Spleen (tissue), 11 donors: Measurements from ENCODE around the gene PDCD1LG2. TPM values are rescaled to one million over a fixed set of nuclear protein-coding genes. Genes with fewer than 3 reads are reported as not detected.

Experiments used
- DNase-seq: peaks from one replicate; pipeline ENCODE4 v3.0.0-alpha.2; 2020
- H3K27ac ChIP-seq, 8 donors: fragments of 200-600 bp; sonication (generic) in 7 of 8; 1 replicate in 4 of 8; 2 replicates in 4 of 8; pipeline versions ENCODE4 v1.5.0 to v1.8.0; 2016 to 2021; ENCODE audit warnings: inconsistent platforms in 4 of 8, mild to moderate bottlenecking in 4 of 8, moderate library complexity in 1 of 8
- H3K27me3 ChIP-seq, 7 donors: fragments of 200-600 bp; sonication (generic) in 6 of 7; replicated peaks in 1 of 7; 1 replicate in 4 of 7; 2 replicates in 3 of 7; pipeline versions ENCODE4 v1.5.0 to v1.8.0; 2016 to 2021; ENCODE audit warnings: inconsistent platforms in 3 of 7, mild to moderate bottlenecking in 1 of 7
- H3K36me3 ChIP-seq, 6 donors: fragments of 200-600 bp; sonication (generic) in 5 of 6; 1 replicate in 4 of 6; 2 replicates in 2 of 6; pipeline versions ENCODE4 v1.5.0 to v1.8.0; 2016 to 2021; ENCODE audit warnings: inconsistent platforms in 2 of 6
- H3K4me1 ChIP-seq, 6 donors: fragments of 200-600 bp; sonication (generic) in 5 of 6; 1 replicate in 3 of 6; 2 replicates in 3 of 6; pipeline versions ENCODE4 v1.5.0 to v1.8.0; 2016 to 2021; ENCODE audit warnings: inconsistent platforms in 3 of 6
- H3K4me3 ChIP-seq, 8 donors: fragments of 200-600 bp; sonication (generic) in 7 of 8; 1 replicate in 4 of 8; 2 replicates in 4 of 8; pipeline versions ENCODE4 v1.5.0 to v1.8.0; 2016 to 2021; ENCODE audit warnings: inconsistent platforms in 4 of 8, mild to moderate bottlenecking in 4 of 8, moderate library complexity in 2 of 8
- H3K9me3 ChIP-seq, 8 donors: fragments of 200-600 bp; sonication (generic) in 7 of 8; 1 replicate in 4 of 8; 2 replicates in 4 of 8; pipeline versions ENCODE4 v1.5.0 to v1.8.0; 2016 to 2021; ENCODE audit warnings: inconsistent platforms in 4 of 8
- POLR2A ChIP-seq, 3 donors: fragments of 450-650 bp; IDR thresholded peaks; one replicate each; pipeline ENCODE4 v1.5.1; 2017; ENCODE audit warnings: antibody characterized with exemption in 3 of 3, mild to moderate bottlenecking in 1 of 3
- POLR2AphosphoS5 ChIP-seq, 3 donors: sonication (generic); formaldehyde crosslinking; IDR thresholded peaks; one replicate each; pipeline ENCODE4 v1.5.1; 2017; ENCODE audit warnings: antibody characterized with exemption in 3 of 3
- WGBS, 5 donors: extraction: QIAGEN DNeasy Blood & Tissue Kit in 3 of 5; methylation state at CpG; one replicate each; pipeline versions ENCODE4 v1.1.5 to v1.1.7; 2013 to 2018; 5-methylcytosine and 5-hydroxymethylcytosine counted together
- intact Hi-C: fragments of 100-400 bp; cut with DNase I; formaldehyde crosslinking; loops from one replicate; pipeline ENCODE4 v1.15.0; 2023; ENCODE audit warnings: low total_unique reads
- polyA plus RNA-seq, 3 donors: library from polyadenylated mRNA; stranded (reverse); fragments of 200-250 nt; gene quantifications; one replicate each; pipeline ENCODE4 v1.2.1, GENCODE V29; 2013
- total RNA-seq, 7 donors: library from RNA; depleted of rRNA in 3 of 7; stranded (reverse); fragments of >200 nt in 3 of 7; fragmentation: NEBNext Ultra II Directional in 4 of 7; extraction: Animal tissue kit (Norgen Biotek cat#: 25700) in 4 of 7; gene quantifications; one replicate each; pipeline versions ENCODE4 v1.1.0 to v1.2.1, GENCODE V29; 2016 to 2021
- TF ChIP-seq, protein P1 (sequence below), 11 experiments: fragments of 200-600 bp in 7 of 11; fragments of 450-650 bp in 4 of 11; sonication (generic) in 4 of 11; IDR thresholded peaks in 8 of 11; conservative IDR thresholded peaks in 3 of 11; 1 replicate in 7 of 11; 2 replicates in 4 of 11; pipeline versions ENCODE4 v1.4.0 to v1.8.0; 2016 to 2021; ENCODE audit warnings: antibody characterized with exemption in 11 of 11, inconsistent platforms in 4 of 11, mild to moderate bottlenecking in 1 of 11
- donor health status: healthy with polysubstance abuse.
- donor health status: DM: no; HTN: no; CAD: no; lungs with moderate emphysema.
- donor health status: DM: no; HTN: no; CAD: no.
- donor health status: Bipolar disorder and iron deficiency.
- donor health status: healthy.
- donor health status: DM: no; HTN: no; CAD: no.
- donor health status: DM: yes; HTN: yes; CAD: no.

Gene PDCD1LG2
- total and polyA plus RNA-seq, 10 donors, result 2.0 to 29.3 (median 17.4) TPM

DNA sequence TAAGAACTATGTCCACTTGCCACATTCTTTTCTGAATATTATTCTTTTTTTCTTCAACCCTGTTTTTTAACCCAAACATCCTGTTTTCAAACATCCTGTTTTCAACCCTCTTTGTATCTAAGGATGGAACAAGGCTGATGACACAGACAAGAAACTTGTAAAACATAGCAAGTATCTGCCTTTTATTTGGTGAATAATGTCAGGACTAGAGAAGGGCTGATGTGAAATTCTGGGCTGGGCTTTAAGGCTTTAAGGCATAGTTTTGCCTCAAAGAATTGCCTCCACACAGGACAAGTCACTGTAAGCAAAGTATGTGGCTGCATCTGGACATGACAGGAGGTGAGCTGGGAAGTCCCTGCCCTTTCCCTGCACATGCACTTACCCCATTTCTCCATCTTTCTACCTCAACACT lies 76.1 kb downstream of the PDCD1LG2 start:
- H3K9me3 ChIP-seq, result no peaks in the 10 kb centered on the region
- H3K4me1 ChIP-seq, result peaks cover 5 to 57% (median 33%) of the 10 kb centered on the region in 6 donors
- intact Hi-C loops, result no loop called here
- TF ChIP-seq POLR2AphosphoS5 (IDR thresholded peaks at IDR 0.05) (no peak), POLR2A (IDR thresholded peaks at IDR 0.05) (no peak)
- TF ChIP-seq, protein P1, sequence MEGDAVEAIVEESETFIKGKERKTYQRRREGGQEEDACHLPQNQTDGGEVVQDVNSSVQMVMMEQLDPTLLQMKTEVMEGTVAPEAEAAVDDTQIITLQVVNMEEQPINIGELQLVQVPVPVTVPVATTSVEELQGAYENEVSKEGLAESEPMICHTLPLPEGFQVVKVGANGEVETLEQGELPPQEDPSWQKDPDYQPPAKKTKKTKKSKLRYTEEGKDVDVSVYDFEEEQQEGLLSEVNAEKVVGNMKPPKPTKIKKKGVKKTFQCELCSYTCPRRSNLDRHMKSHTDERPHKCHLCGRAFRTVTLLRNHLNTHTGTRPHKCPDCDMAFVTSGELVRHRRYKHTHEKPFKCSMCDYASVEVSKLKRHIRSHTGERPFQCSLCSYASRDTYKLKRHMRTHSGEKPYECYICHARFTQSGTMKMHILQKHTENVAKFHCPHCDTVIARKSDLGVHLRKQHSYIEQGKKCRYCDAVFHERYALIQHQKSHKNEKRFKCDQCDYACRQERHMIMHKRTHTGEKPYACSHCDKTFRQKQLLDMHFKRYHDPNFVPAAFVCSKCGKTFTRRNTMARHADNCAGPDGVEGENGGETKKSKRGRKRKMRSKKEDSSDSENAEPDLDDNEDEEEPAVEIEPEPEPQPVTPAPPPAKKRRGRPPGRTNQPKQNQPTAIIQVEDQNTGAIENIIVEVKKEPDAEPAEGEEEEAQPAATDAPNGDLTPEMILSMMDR (IDR thresholded peaks at IDR 0.05 in 8 of 11, conservative IDR thresholded peaks at IDR 0.05 in 3 of 11), result no peak
- no peaks in the 10 kb centered on the region for H3K36me3 ChIP-seq
- H3K27ac ChIP-seq, result peak overlapping the region; percentile 30 to 71 (median 44)
- DNase-seq, result no peak
- no peak overlapping the region for H3K4me3 ChIP-seq
- H3K27me3 ChIP-seq, result no peaks in the 10 kb centered on the region

DNA sequence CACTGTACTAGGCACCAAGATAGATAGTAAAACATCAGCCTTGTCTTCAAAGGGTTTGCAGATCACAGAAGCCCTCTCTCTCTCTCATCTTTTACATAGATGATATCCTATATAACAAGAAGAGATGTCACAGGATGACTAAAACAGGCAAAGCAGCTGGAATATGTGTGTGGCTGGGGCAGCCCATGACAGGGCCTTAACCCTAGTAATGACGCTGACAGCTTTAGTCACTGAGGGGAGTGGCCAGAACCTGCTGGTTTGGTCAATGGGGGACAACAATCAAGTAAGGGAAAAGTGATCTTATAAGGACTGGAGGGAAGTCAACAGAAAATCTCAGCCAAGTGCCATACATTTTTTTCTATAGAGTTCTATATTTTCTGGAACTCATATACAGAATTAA lies 76.7 kb downstream of the PDCD1LG2 start:
- no peaks in the 10 kb centered on the region for H3K9me3 ChIP-seq
- H3K27me3 ChIP-seq, result no peaks in the 10 kb centered on the region
- WGBS, 5 donors, result 64 to 88% (median 79%) methylated on average over 1 of the region's 1 CpG
- intact Hi-C loops, result no loop called here
- H3K4me3 ChIP-seq, result no peak overlapping the region
- no peak for DNase-seq
- peaks cover 5 to 60% (median 33%) of the 10 kb centered on the region in 6 donors for H3K4me1 ChIP-seq
- H3K27ac ChIP-seq, result peak overlapping the region in 7 of 8 donors; percentile 30 to 71 (median 46)
- TF ChIP-seq POLR2AphosphoS5 (IDR thresholded peaks at IDR 0.05) (no peak), POLR2A (IDR thresholded peaks at IDR 0.05) (no peak)
- TF ChIP-seq, protein P1 (IDR thresholded peaks at IDR 0.05 in 8 of 11, conservative IDR thresholded peaks at IDR 0.05 in 3 of 11), result no peak
- no peaks in the 10 kb centered on the region for H3K36me3 ChIP-seq

DNA sequence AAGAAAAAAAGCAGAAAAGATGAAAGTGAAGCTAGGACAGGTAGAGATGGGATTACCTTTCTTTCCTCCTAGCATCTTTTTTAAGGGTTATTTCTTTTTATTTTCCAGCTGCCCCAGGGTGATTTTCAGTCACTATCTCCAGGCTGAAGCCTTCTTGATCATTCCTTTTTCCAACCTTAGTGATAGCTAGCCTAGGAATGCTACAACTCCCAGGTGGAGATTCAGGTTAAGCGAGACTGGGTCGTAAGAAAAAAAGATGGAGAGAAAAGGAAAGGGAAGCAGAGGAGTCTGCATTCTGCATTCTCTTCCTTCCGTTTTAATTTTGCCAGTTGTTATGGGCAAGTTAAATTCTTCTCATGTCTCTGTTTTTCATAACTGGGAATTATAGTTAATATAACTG lies 81.9 kb downstream of the PDCD1LG2 start:
- H3K4me3 ChIP-seq, result no peak overlapping the region
- H3K36me3 ChIP-seq, result no peaks in the 10 kb centered on the region
- no peak for TF ChIP-seq POLR2AphosphoS5 (IDR thresholded peaks at IDR 0.05)
- TF ChIP-seq, protein P1 (IDR thresholded peaks at IDR 0.05 in 8 of 11, conservative IDR thresholded peaks at IDR 0.05 in 3 of 11), result no peak
- TF ChIP-seq POLR2A (IDR thresholded peaks at IDR 0.05), result no peak
- no peaks in the 10 kb centered on the region for H3K27me3 ChIP-seq
- intact Hi-C loops, result loop anchor here (5.0 kb wide), 2 partner anchors 155 to 410 kb away; partner anchors contain the start of gene PLGRKT
- H3K9me3 ChIP-seq, result no peaks in the 10 kb centered on the region
- no peak for DNase-seq
- H3K4me1 ChIP-seq, result peaks cover 8 to 59% (median 25%) of the 10 kb centered on the region in 6 donors
- no peak overlapping the region for H3K27ac ChIP-seq
- WGBS, 5 donors, result 86 to 94% (median 92%) methylated on average over 3 of the region's 3 CpGs

DNA sequence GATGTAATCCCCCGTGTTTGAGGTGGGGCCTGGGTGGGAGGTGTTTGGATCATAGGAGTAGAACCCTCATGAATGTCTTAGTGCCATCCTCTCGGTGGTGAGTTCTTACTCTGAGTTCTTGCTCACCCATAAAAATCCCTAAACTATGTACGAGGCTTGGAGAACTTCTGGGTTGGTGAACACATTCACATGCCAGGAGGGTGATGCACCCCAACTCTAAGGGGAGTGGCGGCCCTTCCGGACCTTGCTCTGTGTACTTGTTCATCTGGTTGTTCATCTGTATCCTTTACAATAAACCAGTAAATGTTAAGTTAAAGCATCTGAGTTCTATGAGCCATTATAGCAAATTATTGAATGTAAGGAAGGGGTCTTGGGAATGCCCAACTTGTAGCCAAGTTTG lies 82.6 kb downstream of the PDCD1LG2 start:
- H3K4me3 ChIP-seq, result no peak overlapping the region
- peak overlapping the region in 1 of 8 donors; percentile 62 for H3K27ac ChIP-seq
- no peak for DNase-seq
- peaks cover 8 to 56% (median 25%) of the 10 kb centered on the region in 6 donors for H3K4me1 ChIP-seq
- H3K27me3 ChIP-seq, result no peaks in the 10 kb centered on the region
- no peak for TF ChIP-seq POLR2AphosphoS5 (IDR thresholded peaks at IDR 0.05)
- 92 to 98% (median 97%) methylated on average over 5 of the region's 5 CpGs for WGBS, 5 donors
- H3K36me3 ChIP-seq, result no peaks in the 10 kb centered on the region
- H3K9me3 ChIP-seq, result no peaks in the 10 kb centered on the region
- intact Hi-C loops, result loop anchor here (5.0 kb wide), 2 partner anchors 156 to 411 kb away; partner anchors contain the start of gene PLGRKT
